ENCODE measurements around the gene CADM2. TPM values are rescaled to one million over a fixed set of nuclear protein-coding genes. Genes with fewer than 3 reads are reported as not detected.

CADM2 gene
- total and polyA plus RNA-seq, 2 experiments from 2014 or later: 2.9 to 7.8 TPM

- no peaks in the 10 kb centered on the region for H3K9me3 ChIP-seq (ENCODE audit: low read depth)
- DNase-seq (ENCODE audit: low spot score): no peak
Measured at GRCh38 chr3:85525264-85525663, 566.5 kb downstream of the CADM2 start.

GRCh38 chr3:85533586-85533985 is 574.8 kb downstream of the CADM2 start:
- Histone ChIP-seq H3K27me3 (no peaks in the 10 kb centered on the region), H4K20me1 (ENCODE audit: insufficient read depth, poor library complexity, severe bottlenecking) (no peaks in the 10 kb centered on the region), H3K9me2 (replicated peaks; ENCODE audit: insufficient read depth) (no peaks in the 10 kb centered on the region), H3K4me3 (no peak overlapping the region), H3K36me3 (replicated peaks; ENCODE audit: insufficient read depth, low read depth) (no peaks in the 10 kb centered on the region), H3K4me1 (ENCODE audit: insufficient read depth) (no peaks in the 10 kb centered on the region), H3K27ac (no peak overlapping the region), H2AFZ (no peak overlapping the region), H3K4me2 (no peak overlapping the region), H3K9me3 (ENCODE audit: low read depth) (no peaks in the 10 kb centered on the region), H3K79me2 (no peaks in the 10 kb centered on the region)
- no peak for DNase-seq (ENCODE audit: low spot score)
- WGBS (ENCODE audit: low lambda C conversion rate, missing lambda C conversion rate): 94% methylated on average over 2 of the region's 2 CpGs
- TF ChIP-seq CTCF (IDR thresholded peaks at IDR 0.05; ENCODE audit: poor library complexity) (no peak), EZH2phosphoT487 (IDR thresholded peaks at IDR 0.05; ENCODE audit: low read depth, severe bottlenecking, unreplicated experiment) (no peak), EZH2 (IDR thresholded peaks at IDR 0.05; ENCODE audit: borderline replicate concordance) (no peak)

More at GRCh38 chr3:85525264-85525663, 566.5 kb downstream of the CADM2 start:
- whole genome bisulfite sequencing (ENCODE audit: low lambda C conversion rate, missing lambda C conversion rate): 74% methylated on average over 1 of the region's 1 CpG
- no peak overlapping the region for H3K27ac ChIP-seq
- no peaks in the 10 kb centered on the region for H3K27me3 ChIP-seq
- H3K4me1 ChIP-seq (ENCODE audit: insufficient read depth): no peaks in the 10 kb centered on the region
- no peaks in the 10 kb centered on the region for H3K9me2 ChIP-seq (replicated peaks; ENCODE audit: insufficient read depth)
- TF ChIP-seq EZH2phosphoT487 (IDR thresholded peaks at IDR 0.05; ENCODE audit: low read depth, severe bottlenecking, unreplicated experiment) (no peak), CTCF (IDR thresholded peaks at IDR 0.05; ENCODE audit: poor library complexity) (no peak), EZH2 (IDR thresholded peaks at IDR 0.05; ENCODE audit: borderline replicate concordance) (no peak)
- no peak overlapping the region for H3K4me2 ChIP-seq
- no peak overlapping the region for H3K4me3 ChIP-seq
- no peaks in the 10 kb centered on the region for H3K36me3 ChIP-seq (replicated peaks; ENCODE audit: insufficient read depth, low read depth)
- H3K79me2 ChIP-seq: no peaks in the 10 kb centered on the region
- H4K20me1 ChIP-seq (ENCODE audit: insufficient read depth, poor library complexity, severe bottlenecking): no peaks in the 10 kb centered on the region
- no peak overlapping the region for H2AFZ ChIP-seq

- no peak overlapping the region for H3K4me3 ChIP-seq
- no peak for TF ChIP-seq EZH2 (IDR thresholded peaks at IDR 0.05; ENCODE audit: borderline replicate concordance)
- no peak for TF ChIP-seq EZH2phosphoT487 (IDR thresholded peaks at IDR 0.05; ENCODE audit: low read depth, severe bottlenecking, unreplicated experiment)
- no peak for TF ChIP-seq CTCF (IDR thresholded peaks at IDR 0.05; ENCODE audit: poor library complexity)
- no peak overlapping the region for H3K27ac ChIP-seq
- no peak overlapping the region for H3K4me2 ChIP-seq
- H3K4me1 ChIP-seq (ENCODE audit: insufficient read depth): no peaks in the 10 kb centered on the region
- H3K36me3 ChIP-seq (replicated peaks; ENCODE audit: insufficient read depth, low read depth): no peaks in the 10 kb centered on the region
- no peaks in the 10 kb centered on the region for H3K27me3 ChIP-seq
- WGBS (ENCODE audit: low lambda C conversion rate, missing lambda C conversion rate): 77% methylated on average over 2 of the region's 2 CpGs
- H3K9me2 ChIP-seq (replicated peaks; ENCODE audit: insufficient read depth): no peaks in the 10 kb centered on the region
- DNase-seq (ENCODE audit: low spot score): no peak
- no peaks in the 10 kb centered on the region for H3K9me3 ChIP-seq (ENCODE audit: low read depth)
- no peaks in the 10 kb centered on the region for H3K79me2 ChIP-seq
- H2AFZ ChIP-seq: no peak overlapping the region
- no peaks in the 10 kb centered on the region for H4K20me1 ChIP-seq (ENCODE audit: insufficient read depth, poor library complexity, severe bottlenecking)
Measured at GRCh38 chr3:85535517-85535916, 576.7 kb downstream of the CADM2 start.

DNA sequence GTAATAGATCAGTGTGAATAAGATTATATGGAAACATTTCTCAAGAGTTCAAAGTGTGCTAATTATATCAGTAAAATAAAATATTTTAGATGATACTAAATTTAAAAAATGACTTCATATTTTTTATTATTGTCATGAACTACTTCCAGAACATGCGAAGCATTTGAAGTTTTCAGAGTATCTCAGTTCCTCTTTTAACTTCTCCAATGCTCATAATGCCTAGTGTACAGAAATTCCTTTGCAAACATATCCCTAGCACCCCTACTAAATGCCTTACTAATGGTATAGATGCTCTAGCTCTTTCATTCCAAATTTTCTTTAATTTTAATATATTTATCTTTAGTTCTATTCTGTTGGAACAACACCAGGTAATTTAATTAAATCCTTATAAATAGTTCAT is 580.4 kb downstream of the CADM2 start:
- no peak overlapping the region for H3K4me2 ChIP-seq
- H4K20me1 ChIP-seq (ENCODE audit: insufficient read depth, poor library complexity, severe bottlenecking): no peaks in the 10 kb centered on the region
- no peaks in the 10 kb centered on the region for H3K79me2 ChIP-seq
- H3K4me3 ChIP-seq: no peak overlapping the region
- H3K4me1 ChIP-seq (ENCODE audit: insufficient read depth): no peaks in the 10 kb centered on the region
- 96% methylated on average over 1 of the region's 1 CpG for WGBS (ENCODE audit: low lambda C conversion rate, missing lambda C conversion rate)
- H2AFZ ChIP-seq: no peak overlapping the region
- TF ChIP-seq EZH2 (IDR thresholded peaks at IDR 0.05; ENCODE audit: borderline replicate concordance) (no peak), CTCF (IDR thresholded peaks at IDR 0.05; ENCODE audit: poor library complexity) (no peak), EZH2phosphoT487 (IDR thresholded peaks at IDR 0.05; ENCODE audit: low read depth, severe bottlenecking, unreplicated experiment) (no peak)
- no peaks in the 10 kb centered on the region for H3K36me3 ChIP-seq (replicated peaks; ENCODE audit: insufficient read depth, low read depth)
- H3K27ac ChIP-seq: no peak overlapping the region
- H3K27me3 ChIP-seq: no peaks in the 10 kb centered on the region
- H3K9me2 ChIP-seq (replicated peaks; ENCODE audit: insufficient read depth): no peaks in the 10 kb centered on the region
- DNase-seq (ENCODE audit: low spot score): no peak
- H3K9me3 ChIP-seq (ENCODE audit: low read depth): no peaks in the 10 kb centered on the region

Measured in hepatocyte (in vitro differentiated cells).